NCI-H2171 (cell line): ENCODE results near the gene OVOL2.
A peak's percentile ranks its signal among the peaks of the same experiment; 100 is the strongest.
"Not testable (repeated sequence)": the region's sequence is repeated elsewhere in the genome, so short reads cannot be mapped to it uniquely, and the experiment has no call there.

Source experiments
- DNase-seq: peaks from one replicate; lab custom pipeline; 2025; lab: John Stamatoyannopoulos, UW

Gene OVOL2

GRCh38 chr20:18057101-18057993, at the start of gene OVOL2:
OVOL2 (minus strand) TSS chr20:18057916; CDS start chr20:18057634, 282 bp downstream.
- DNase-seq = peak; percentile 24

DNA sequence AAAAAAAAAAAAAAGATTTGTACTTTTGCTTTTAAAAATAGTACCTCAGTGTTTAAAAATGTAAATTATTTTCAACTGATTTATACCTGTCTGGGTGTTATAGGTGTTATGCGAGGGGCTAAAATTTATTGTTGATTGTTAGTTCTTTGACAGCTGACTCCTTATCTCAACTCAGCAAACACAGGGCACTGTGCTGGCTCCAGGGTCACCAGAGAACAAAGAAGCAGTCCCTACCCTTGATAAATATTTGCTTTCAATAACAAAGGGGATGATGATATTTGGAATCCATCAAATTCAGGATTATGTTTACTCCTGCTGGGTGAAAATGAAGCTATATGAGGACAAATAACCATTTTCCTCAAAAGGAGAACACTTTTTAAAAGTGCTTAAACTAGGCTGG, 45.8 kb upstream of the OVOL2 start:
- no peak for DNase-seq

- DNase-seq = peak; percentile 8
Observed at GRCh38 chr20:18101125-18101810, 43.6 kb upstream of the OVOL2 start.

GRCh38 chr20:18100569-18100968, 42.9 kb upstream of the OVOL2 start:
- not testable (repeated sequence) for DNase-seq

DNA sequence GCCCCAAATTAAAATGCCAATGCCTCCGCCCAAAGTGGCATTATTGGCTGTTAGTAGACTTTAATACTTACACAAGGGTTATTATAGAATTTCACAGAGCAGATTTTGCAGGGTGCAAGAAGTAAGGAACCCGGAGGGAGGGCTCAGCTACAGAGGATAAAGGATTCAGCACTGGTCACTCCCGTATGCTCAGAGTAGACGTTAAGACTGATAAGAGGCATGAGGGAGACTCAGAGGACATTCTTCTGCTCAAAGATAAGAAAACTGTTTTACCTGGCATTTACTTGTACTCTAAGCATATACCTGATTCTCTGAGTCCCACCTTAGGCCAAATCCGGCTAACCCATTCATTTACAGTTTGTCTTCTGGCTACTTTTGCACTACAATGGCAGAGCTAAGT, 36.5 kb upstream of the OVOL2 start:
- no peak for DNase-seq

GRCh38 chr20:18093388-18093787, 35.7 kb upstream of the OVOL2 start:
- DNase-seq = no peak

DNA sequence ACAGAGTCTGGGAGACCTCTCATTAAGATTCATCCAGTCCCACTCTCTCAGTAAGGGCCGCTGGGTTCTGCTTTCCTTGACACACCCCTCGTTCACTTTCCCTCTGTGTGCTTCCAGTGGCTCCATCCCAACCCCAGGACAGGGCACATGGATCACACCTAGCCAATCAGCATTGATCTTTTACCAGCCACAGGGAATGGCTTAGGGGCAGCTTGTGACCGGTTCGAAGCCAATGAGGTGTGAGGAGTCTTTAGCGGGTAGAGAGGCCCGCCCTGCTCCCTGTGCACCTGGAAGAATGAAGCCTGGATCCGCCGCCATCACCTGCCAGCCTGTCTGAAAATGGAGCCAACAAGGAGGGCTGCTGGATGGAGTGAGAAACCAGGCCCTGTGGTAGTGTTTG, 35.2 kb upstream of the OVOL2 start:
- DNase-seq = no peak

- DNase-seq = no peak
Observed at GRCh38 chr20:18091623-18092022, 33.9 kb upstream of the OVOL2 start.

DNA sequence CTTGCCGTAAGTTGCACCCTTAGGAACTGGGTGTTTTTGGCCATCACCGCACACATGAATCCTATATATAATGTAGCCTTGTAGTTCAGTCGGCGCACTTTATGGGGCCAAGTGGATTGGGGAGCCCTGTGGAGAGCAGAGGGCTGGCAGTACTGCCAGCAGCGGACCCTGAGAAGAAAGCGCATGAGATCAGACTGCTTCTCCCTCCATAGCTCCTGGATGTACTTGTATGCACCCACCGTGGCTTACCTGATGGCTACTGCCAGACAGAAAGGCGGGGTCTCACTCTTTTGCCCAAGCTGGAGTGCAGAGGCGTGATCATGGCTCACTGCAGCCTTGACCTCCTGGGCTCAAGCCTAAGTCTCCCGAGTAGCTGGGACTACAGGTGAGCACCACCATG, 32.8 kb upstream of the OVOL2 start:
- no peak for DNase-seq

- no peak for DNase-seq
Observed at GRCh38 chr20:18090044-18090443, 32.3 kb upstream of the OVOL2 start.

DNA sequence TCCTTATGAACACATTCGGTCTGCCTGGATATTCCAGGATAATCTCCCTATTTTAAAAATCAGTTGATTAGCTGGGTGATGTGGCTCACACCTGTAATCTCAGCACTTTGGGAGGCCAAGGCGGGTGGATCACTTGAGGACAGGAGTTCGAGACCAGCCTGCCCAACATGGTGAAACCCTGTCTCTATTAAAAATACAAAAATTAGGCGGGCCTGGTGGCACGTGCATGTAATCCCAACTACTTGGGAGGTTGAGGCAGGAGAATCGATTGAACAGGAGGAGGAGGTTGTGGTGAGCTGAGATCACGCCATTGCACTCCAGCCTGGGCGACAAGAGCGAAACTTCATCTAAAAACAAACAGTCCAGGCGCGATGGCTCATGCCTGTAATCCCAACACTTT, 31.1 kb upstream of the OVOL2 start:
- DNase-seq = not testable (repeated sequence)

DNA sequence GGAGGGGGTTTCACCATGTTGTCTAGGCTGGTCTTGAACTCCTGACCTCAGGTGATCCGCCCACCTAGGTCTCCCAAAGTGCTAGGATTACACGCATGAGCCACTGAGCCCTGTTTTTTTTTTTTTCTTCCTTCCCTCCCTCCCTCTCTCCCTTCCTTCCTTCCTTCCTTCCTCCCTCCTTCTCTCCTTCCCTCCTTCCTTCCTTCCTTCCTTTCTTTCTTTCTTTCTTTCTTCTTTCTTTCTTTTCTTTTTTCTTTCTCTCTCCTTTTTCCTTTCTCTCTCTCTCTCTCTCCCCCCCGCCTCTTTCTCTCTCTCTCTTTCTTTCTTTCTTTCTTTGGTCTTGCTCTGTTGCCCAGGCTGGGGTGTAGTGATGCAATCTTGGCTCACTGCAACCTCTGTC, 30.6 kb upstream of the OVOL2 start:
- not testable (repeated sequence) for DNase-seq

DNA sequence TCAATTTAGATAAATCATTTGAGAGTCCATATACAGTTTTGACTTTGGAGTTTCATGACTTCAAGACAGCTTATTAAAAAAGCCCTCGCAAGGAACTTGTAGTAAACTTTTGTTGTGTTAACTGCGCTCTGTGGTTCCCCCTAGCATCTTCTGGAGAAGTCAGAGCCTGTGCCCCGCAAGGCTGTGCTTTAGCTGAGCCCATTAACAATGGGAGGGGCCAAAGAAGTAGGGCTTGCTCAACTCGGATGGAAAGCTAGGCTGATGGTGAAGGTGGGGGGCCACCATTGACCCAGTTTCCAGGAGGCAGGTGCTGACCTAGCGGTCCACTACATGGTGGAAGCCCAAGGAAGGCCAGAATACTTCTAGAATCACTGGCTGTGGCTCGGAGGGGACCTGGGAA, 29.3 kb upstream of the OVOL2 start:
- no peak for DNase-seq

GRCh38 chr20:18080836-18081235, 23.1 kb upstream of the OVOL2 start:
- DNase-seq = not testable (repeated sequence)

GRCh38 chr20:18079756-18080353, 22.1 kb upstream of the OVOL2 start:
- no peak for DNase-seq

DNA sequence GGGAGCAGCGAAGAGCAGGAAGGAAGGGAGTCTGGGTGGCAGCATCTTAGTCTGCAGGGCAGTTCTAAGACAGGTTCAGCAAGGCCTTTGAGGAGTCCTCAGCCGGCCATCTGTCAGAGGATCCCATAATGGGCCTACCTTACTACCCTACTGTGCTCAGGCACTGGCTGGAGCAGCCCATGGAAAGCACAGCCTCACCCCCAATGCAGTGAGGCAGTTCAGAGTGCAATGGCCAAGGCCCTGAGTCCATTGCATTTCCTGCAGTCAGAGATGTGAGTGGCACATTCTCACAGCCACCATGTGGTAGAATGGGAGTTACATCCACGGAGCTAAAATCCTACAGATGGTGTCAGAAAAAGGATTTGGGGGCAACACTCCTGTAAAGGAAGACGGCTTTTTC, 19.4 kb upstream of the OVOL2 start:
- DNase-seq = no peak

DNA sequence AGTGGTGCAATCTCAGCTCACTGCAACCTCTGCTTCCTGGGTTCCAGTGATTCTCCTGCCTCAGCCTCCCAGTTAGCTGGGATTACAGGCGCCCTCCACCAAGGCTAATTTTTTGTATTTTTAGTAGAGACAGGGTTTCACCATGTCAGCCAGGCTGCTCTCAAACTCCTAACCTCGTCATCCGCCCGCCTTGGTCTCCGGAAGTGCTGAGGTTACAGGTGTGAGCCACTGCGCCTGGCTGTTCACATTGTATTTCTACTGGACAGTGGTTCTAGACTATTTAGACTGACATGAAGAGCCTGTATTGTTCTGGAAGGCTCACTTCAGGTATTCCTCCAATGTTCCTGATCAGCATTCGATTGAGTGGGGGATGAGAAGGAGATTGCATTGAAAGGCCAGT, 14.8 kb upstream of the OVOL2 start:
- DNase-seq = no peak

DNA sequence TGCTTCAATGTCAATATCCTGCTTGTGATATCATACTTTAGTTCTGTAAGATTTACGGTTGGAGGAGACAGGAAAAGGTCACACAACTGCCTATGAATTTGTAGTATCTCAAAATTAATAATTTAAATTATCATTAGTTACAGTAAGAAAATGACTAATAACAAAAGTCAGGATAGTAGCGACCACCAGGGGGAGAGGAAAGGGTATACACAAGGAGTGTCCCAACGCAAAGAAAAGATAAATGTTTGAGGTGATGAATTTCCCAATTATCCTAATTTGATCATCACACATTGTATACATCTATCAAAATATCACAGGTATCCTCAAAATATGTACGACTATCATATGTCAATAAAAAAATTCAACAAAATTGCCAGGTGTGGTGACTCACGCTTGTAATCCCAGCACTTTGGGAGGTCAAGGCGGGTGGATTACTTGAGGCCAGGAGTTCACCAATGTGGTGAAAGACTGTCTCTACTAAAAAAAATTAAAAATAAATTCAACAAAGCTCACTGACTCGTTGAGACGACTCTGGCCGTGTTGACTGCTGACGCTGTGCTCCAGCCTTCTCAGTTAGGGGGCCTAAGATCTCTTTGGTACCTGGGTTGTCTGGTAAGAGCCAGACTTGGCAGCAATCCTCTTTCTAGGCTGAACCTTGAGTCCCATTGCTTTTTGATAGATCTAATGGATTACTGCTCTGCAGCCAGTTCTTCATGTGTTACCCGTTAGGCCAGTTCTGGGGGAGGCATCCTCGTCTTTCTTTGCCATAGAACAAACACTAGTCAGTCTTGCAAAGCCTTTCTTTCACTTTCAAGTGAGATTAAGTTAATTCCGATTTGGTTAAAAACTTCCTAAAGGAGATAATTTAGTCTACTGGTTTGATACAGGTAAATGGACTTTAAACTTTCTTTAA, 9.0 kb upstream of the OVOL2 start:
- no peak for DNase-seq

DNA sequence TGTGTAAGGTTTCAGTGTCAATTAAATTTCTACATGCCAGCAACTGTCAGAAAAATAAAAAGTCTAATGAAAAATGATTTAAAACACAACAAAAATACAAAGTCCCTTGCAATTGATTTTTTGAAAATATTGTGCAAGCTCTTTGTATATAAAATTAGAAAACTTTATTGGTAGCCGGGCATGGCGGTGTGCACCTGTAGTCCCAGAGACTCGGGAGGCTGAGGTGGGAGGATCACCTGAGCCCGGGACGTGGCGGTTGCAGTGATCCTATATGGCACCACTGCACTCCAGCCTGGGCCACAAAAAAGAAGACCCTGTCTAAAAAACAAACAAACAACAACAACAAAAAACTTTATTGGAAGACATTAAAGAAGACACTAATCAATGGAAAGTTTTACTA, 6.0 kb upstream of the OVOL2 start:
- DNase-seq = no peak

GRCh38 chr20:18059603-18060002, 1.9 kb upstream of the OVOL2 start:
- DNase-seq = no peak

DNA sequence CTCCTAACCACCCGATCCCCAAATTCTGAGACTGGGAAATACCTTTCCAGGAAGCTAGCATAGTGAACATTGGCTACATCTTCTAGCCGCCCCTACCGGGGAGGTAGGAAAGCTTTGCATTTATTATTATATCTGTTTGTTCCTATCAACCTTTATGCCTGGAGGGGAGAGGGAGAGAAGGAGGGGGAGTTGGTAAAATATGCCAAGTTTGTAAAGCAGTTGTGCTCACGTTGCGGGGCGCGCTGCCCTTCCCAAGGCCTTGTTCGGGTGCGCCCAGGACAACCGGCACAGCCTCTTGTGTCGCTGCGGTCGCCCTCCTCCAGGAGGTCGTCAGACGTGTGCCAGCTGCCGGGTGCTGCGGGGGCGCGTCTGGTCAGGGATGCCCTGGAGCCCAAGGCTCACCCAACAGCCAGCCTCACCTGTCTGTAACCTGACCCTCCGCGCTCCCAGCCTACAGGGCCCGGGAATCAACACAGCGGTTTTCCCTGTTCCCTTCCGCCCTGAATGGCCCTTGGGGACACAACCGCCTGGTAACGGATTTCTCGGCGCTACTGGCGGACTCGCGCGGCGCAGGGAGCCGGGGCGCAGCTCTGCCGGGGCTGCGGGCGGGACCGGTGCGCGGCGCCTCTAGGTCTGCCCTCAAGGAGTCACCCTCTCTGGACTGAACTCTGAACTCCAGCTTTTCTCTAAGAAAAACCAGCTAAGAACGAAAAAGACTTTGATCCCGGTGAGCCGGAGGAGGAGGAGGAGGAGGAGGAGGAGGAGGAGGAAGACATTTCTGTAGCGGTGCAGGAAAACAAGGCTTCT, 1.1 kb upstream of the OVOL2 start:
- DNase-seq = peak; percentile 89
